ENCODE measurements around the gene BCL2L15.

DNA sequence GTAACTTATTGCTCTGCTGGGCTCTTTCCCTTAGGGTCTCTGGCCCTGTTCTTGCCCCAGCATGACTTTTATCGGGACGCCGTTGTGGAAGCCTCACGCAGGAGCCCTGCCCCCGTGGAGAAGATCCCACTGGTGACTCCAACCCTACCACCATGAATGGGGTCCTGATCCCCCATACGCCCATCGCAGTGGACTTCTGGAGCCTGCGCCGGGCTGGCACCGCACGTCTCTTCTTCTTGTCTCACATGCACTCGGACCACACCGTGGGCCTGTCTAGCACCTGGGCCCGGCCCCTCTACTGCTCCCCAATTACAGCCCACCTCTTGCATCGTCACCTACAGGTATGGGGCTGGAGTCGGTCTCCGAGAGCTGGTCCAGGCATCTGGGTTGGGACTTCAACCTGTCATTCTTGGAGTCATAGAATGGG is 18.1 kb upstream of the BCL2L15 start:
- TF ChIP-seq POLR2A (IDR thresholded peaks at IDR 0.05): no peak
- TF ChIP-seq CTCF (IDR thresholded peaks at IDR 0.05): no peak

Data from lower leg skin (tissue), 3 donors.